GM11168 (cell line): ENCODE results near the gene MRPL4.

ENCODE experiments used
- in situ Hi-C: fragments of 300-500 bp; cut with MboI; formaldehyde crosslinking; loops from one replicate; pipeline ENCODE4 v1.12.0; 2022; ENCODE audit warnings: low sequenced_read_pairs; ENCODE audit not compliant: unreplicated experiment

The MRPL4 gene

DNA sequence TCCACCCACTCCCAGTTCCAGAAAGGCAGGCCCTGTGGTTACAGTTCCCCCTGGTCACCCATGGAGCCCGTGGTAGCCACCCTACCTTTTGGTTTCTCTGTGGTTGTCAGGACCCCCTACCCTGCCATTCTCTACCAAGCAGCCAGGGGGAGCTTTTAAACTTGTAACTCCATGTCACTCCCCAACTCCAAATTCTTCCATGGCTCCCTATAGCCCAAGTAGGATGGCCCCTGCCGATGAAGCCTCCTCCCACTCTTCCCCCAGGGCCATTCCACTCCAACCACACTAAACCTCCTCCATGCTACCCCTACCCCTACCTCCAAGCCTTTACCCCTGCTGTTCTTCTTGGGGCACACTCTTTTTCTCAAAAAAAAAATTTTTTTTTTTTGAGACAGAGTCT, 23.1 kb upstream of the MRPL4 start:
- in situ Hi-C loops, result loop anchor here (25.0 kb wide), 1 partner anchor 292 kb away; the partner anchor contains the start of gene OLFM2

- in situ Hi-C loops, result loop anchor here (25.0 kb wide), 1 partner anchor 293 kb away; the partner anchor contains the start of gene OLFM2
These were observed 21.7 kb upstream of the MRPL4 start for GRCh38 chr19:10230173-10230860.

DNA sequence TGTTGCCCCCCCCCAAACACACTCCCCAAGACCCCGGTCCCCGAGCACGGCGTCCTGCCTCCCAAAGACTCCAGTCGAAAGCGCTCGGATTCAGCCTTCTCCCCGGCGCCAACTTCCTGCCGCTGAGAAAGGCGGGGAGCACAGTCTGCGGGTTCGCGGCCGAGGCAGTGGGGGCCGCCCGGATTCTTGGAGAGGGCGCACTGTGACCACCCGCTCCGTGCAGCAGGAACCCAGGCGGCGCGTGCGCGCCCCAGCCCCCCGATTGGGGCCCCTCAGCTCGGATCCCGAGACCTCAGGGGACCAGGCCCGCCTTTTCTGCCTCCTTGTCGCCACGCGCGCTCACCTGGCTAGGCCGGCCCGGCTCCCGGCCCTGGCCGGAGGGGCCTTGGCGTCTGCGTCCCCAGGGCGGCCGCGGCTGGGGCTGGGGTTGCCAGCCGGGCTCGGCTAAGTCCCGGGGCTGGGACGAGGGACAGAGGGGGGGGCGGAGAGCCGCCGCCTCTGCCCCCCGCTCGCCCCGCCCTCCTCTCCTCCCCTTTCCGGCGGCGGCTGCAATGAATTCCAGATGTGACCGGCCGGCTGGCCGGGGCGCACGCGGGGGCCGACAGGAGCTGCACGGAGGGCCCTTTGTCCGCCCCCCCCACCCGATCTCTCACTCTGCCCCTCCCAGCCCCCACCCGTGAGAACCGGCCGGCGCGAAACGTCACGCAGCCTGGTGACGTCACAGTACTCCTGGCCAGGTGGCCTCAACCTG, 21.0 kb upstream of the MRPL4 start, which contains the start of gene S1PR2:
Gene S1PR2, minus strand, starts transcription at position 471 of the 751 bp plus-strand sequence. CDS start 6,426 bp downstream, outside the sequence.
- in situ Hi-C loops, result loop anchor here (25.0 kb wide), 1 partner anchor 294 kb away; the partner anchor contains the start of gene OLFM2

GRCh38 chr19:10231612-10232228, 20.3 kb upstream of the MRPL4 start:
- in situ Hi-C loops, result loop anchor here (25.0 kb wide), 1 partner anchor 294 kb away; the partner anchor contains the start of gene OLFM2

DNA sequence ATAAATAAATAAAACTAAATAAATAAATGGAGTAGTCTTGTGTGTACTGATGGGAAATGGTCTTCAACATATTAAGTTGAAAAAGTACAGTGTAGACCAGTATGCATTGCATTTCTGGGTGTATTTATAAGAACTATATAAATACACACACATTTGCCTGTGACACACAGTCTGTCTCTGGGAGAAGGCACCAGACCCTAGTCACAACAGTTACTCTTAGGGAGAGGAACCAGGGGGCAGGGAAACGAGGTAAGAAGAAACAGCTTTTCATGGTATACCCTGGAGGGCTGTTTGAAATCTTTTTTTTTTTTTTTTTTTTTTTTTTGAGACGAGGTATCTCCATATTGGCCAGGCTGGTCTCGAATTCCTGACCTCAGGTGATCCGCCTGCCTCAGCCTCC, 18.1 kb upstream of the MRPL4 start:
- in situ Hi-C loops, result loop anchor here (25.0 kb wide), 1 partner anchor 297 kb away; the partner anchor contains the start of gene OLFM2

GRCh38 chr19:10235003-10235402, 17.0 kb upstream of the MRPL4 start:
- in situ Hi-C loops, result loop anchor here (25.0 kb wide), 1 partner anchor 298 kb away; the partner anchor contains the start of gene OLFM2

DNA sequence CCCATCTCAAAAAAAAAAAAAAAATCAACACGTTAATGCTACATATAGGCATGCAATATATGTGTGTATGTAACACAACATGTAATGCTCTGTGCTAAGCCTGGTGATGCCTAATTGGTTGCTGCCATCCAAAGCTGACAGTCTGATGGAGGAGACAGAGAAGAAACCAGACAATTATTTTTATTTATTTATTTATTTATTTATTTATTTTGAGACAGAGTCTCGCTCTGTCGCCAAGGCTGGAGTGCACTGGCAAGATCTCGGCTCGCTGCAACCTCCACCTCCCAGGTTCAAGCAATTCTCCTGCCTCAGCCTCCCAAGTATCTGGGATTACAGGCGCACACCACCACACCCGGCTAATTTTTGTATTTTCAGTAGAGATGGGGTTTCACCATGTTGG, 16.6 kb upstream of the MRPL4 start:
- in situ Hi-C loops, result loop anchor here (25.0 kb wide), 1 partner anchor 298 kb away; the partner anchor contains the start of gene OLFM2

DNA sequence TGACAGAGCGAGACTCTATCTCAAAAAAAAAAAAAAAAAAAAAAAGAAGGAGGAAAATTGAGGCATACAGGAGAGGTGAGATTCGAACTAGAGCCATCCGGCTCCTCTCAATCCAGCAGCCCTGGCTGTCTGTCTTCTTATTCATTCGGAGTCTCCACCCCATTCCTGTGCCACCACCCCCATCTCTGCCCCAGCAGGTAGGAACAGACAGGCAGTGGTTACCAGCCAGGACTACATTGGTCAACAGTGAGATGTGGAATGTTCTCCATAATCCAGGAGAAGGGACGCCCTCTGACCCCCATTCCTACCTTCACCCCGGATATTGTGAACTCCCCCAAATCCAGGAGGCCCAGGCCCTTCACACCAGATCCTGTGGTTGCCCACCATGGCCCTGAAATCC, 14.3 kb upstream of the MRPL4 start:
- in situ Hi-C loops, result loop anchor here (25.0 kb wide), 1 partner anchor 300 kb away; the partner anchor contains the start of gene OLFM2

- in situ Hi-C loops, result loop anchor here (25.0 kb wide), 1 partner anchor 301 kb away; the partner anchor contains the start of gene OLFM2
These were observed 13.7 kb upstream of the MRPL4 start for GRCh38 chr19:10238172-10238783.

DNA sequence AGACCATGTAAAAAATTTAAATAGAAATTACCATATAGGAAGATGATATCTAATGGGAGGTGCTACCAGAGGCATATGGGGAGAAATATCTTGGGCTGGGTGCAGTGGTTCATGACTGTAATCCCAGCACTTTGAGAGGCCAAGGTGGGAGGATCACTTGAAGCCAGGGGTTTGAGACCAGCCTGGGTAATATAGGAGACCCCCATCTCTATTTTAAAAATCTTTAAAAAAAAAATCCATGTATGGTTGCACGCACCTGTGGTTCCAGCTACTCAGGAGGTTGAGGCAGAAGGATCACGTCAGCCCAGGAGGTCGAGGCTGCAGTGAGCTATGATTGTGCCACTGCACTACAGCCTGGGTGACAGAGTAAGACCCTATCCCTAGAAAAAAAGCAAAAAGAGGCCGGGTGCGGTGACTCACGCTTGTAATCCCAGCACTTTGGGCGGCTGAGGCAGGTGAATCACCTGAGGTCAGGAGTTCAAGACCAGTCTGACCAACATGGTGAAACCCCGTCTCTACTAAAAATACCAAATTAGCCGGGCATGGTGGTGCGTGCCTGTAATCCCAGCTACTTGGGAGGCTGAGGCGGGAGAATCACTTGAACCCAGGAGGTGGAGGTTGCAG, 10.1 kb upstream of the MRPL4 start:
- in situ Hi-C loops, result loop anchor here (25.0 kb wide), 1 partner anchor 305 kb away; the partner anchor contains the start of gene OLFM2

- in situ Hi-C loops, result loop anchor here (25.0 kb wide), 1 partner anchor 306 kb away; the partner anchor contains the start of gene OLFM2
These were observed 8.4 kb upstream of the MRPL4 start for GRCh38 chr19:10243606-10244005.

DNA sequence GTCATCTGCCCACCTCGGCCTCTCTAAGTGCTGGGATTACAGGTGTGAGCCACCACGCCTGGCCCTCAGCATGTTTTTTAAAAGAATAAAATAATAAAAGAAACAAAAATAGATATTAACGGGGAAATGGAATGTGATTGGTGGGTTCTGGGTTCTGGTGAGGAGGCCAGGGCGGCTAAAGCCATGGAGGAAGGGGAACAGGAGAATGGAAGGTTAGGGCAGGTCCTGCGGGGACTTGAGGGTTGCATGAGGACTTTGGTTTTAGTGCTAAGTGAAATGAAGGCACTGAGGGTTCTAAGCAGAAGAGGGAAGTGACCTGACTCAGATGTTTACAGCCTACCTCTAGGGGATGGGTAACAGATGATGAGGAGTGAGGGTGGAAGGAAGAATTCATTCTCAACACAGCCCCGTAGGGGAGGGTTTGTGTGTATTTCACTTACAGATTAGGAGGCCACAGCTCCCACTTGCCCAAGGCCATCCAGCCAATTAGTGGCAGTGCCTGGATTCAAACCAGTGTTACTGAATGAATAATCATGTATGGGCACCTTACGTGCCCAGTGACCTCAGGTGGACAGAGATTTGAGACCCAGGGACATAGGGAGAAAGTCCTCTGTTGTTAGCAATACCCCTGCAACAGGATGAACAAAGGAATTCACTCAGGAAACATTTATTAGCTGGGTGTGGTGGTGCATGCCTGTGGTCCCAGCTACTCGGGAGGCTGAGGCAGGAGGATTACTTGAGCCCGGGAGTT, 6.7 kb upstream of the MRPL4 start:
- in situ Hi-C loops, result loop anchor here (25.0 kb wide), 1 partner anchor 308 kb away; the partner anchor contains the start of gene OLFM2

- in situ Hi-C loops, result loop anchor here (25.0 kb wide), 1 partner anchor 309 kb away; the partner anchor contains the start of gene OLFM2
These were observed 5.5 kb upstream of the MRPL4 start for GRCh38 chr19:10246511-10246910.

- in situ Hi-C loops, result no loop called here
These were observed 693 bp downstream of the MRPL4 start for GRCh38 chr19:10252707-10253106.

GRCh38 chr19:10254244-10254643, 2.2 kb downstream of the MRPL4 start:
- in situ Hi-C loops, result no loop called here

DNA sequence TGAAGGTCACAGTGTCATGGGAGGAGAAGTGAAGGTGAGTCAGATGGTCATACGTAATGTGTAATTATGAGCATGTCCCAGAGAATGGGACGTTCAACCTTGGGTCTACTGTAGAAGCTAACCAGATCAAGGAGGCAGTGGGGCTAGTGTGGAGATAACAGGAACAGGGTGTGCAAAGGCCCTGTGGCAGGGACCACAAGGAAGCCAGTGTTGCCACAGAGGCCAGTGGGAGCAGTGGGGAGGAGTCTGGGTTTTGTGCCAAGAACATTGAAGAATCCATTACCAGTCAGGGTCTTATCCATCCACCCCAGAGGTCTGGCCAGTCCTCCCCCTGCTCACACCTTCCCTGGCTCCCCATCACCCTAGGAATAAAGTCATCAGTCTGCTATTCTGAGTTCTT, 3.3 kb downstream of the MRPL4 start:
- in situ Hi-C loops, result no loop called here

DNA sequence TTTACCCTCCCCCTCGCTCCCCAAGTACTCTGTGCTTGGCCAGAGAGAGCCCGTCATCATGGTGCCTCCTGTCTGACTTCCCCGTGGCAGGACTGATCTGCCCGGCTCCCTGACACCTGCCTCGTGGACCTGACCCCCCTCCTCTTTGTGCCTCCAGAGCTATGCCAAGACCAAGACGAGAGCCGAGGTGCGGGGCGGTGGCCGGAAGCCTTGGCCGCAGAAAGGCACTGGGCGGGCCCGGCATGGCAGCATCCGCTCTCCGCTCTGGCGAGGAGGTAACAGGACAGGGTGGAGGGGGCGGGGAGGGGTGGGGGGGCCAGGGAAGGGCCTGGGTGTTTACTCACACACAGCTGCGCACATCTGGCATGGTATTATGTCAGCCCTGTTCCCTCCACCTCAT, 4.5 kb downstream of the MRPL4 start:
- in situ Hi-C loops, result no loop called here

DNA sequence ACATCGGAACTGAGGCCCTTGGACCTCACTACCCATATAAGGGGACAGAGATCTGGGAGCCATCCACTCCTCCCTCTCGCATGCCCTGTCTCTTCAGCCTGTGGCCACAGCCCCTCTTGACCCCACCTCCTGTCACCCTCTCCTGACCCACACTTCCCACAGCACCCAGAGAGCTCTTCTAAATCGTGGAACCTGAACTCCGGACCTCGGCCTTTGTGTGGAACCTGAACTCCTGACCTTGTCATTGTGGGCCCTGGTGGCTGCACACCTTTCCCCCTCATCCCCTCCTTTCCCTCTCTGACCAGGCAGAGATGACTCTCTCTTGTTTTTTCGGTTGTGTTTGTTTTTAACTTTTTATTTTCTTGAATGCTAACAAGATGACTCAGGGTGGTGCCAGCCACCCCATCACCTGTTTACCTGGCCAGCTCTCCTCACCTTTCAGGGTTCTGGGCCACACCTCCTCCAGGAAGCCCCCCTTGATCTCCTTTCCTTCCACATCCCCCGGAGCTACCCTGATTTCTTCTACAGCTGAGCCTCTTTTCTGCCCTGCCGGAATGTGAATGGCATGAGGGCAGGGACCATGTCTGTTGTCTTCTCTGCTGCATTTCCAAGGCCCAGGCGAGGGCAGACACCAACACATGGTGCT, 5.1 kb downstream of the MRPL4 start:
- in situ Hi-C loops, result no loop called here
